Transverse colon (tissue), 4 donors: ENCODE data around the gene HMGCL. TPM values are rescaled to one million over a fixed set of nuclear protein-coding genes. Genes with fewer than 3 reads are reported as not detected.
A peak's percentile ranks its signal among the peaks of the same experiment; 100 is the strongest.

Experiments used
- DNase-seq: peaks from one replicate; pipeline ENCODE4 v3.0.0-alpha.2; 2019
- H3K27ac ChIP-seq, 4 donors: fragments of 200-600 bp; sonication (generic); 2 replicates each; pipeline ENCODE4 v1.5.1; 2016 to 2018; ENCODE audit warnings: inconsistent platforms in 4 of 4
- H3K27me3 ChIP-seq: fragments of 200-600 bp; sonication (generic); 2 replicates; pipeline ENCODE4 v1.5.1; 2017; ENCODE audit warnings: inconsistent platforms
- H3K36me3 ChIP-seq, 4 donors: fragments of 200-600 bp; sonication (generic); 2 replicates each; pipeline ENCODE4 v1.5.1; 2017 to 2019; ENCODE audit warnings: inconsistent platforms in 4 of 4
- H3K4me1 ChIP-seq, 4 donors: fragments of 200-600 bp; sonication (generic); 2 replicates each; pipeline ENCODE4 v1.5.1; 2017 to 2020; ENCODE audit warnings: inconsistent platforms in 4 of 4
- H3K4me3 ChIP-seq, 4 donors: fragments of 200-600 bp; sonication (generic); 1 replicate in 1 of 4; 2 replicates in 3 of 4; pipeline versions ENCODE4 v1.5.1 to v1.6.1; 2017 to 2019; ENCODE audit warnings: inconsistent platforms in 4 of 4
- H3K9me3 ChIP-seq, 2 donors: fragments of 200-600 bp; sonication (generic); 2 replicates each; pipeline ENCODE4 v1.5.1; 2017 to 2019; ENCODE audit warnings: inconsistent platforms in 2 of 2
- CTCF ChIP-seq, 5 experiments: fragments of 200-600 bp in 3 of 5; fragments of 450-650 bp in 2 of 5; sonication (generic) in 3 of 5; IDR thresholded peaks; 1 replicate in 2 of 5; 2 replicates in 3 of 5; pipeline ENCODE4 v1.5.1; 2016 to 2017; ENCODE audit warnings: antibody characterized with exemption in 5 of 5, inconsistent platforms in 3 of 5, mild to moderate bottlenecking in 2 of 5, moderate library complexity in 1 of 5
- EP300 ChIP-seq: sonication (generic); formaldehyde crosslinking; IDR thresholded peaks from one replicate; pipeline ENCODE4 v1.6.1; 2017; ENCODE audit warnings: antibody characterized with exemption, low read depth
- POLR2A ChIP-seq: fragments of 450-650 bp; IDR thresholded peaks from one replicate; pipeline ENCODE4 v1.6.1; 2016; ENCODE audit warnings: antibody characterized with exemption, mild to moderate bottlenecking, moderate library complexity
- POLR2AphosphoS5 ChIP-seq, 3 donors: sonication (generic); formaldehyde crosslinking; IDR thresholded peaks; one replicate each; pipeline ENCODE4 v1.6.1; 2016; ENCODE audit warnings: antibody characterized with exemption in 3 of 3
- WGBS, 2 donors: methylation state at CpG; one replicate each; pipeline ENCODE4 v1.1.5; 2018; ENCODE audit warnings: low coverage in 1 of 2; 5-methylcytosine and 5-hydroxymethylcytosine counted together
- in situ Hi-C, 4 donors: fragments of 200-750 bp; cut with MboI; loops; one replicate each; pipeline versions ENCODE4 v1.15.0 to v1.15.1; 2017; ENCODE audit warnings: low sequenced_read_pairs in 3 of 4, low pct_ligation_motif_present in 1 of 4, low pct_unique_long_range_greater_than_20kb in 1 of 4
- intact Hi-C: fragments of 100-400 bp; cut with DNase I; formaldehyde crosslinking; loops from one replicate; pipeline ENCODE4 v1.15.1; 2023; ENCODE audit warnings: low total_unique reads
- total RNA-seq, 4 donors: library from RNA; depleted of rRNA; stranded (reverse); fragments of >200 nt; gene quantifications; one replicate each; pipeline ENCODE4 v1.1.0, GENCODE V29; 2016

HMGCL gene
- total RNA-seq, 4 donors from 2014 or later = 59.8 to 83.4 (median 60.7) TPM

- Histone ChIP-seq H3K4me1 (peaks cover 2 to 13% (median 4%) of the 10 kb centered on the region in 4 donors), H3K27ac (no peak overlapping the region), H3K9me3 (no peaks in the 10 kb centered on the region), H3K4me3 (no peak overlapping the region), H3K36me3 (no peaks in the 10 kb centered on the region), H3K27me3 (no peaks in the 10 kb centered on the region)
- 18 to 43% methylated on average over 7 to 14 of the region's 14 CpGs for WGBS, 2 donors
- in situ Hi-C loops = loop anchor here in 1 of 4 donors (10.0 kb wide), 1 partner anchor 143 kb away; the partner anchor contains the start of gene CNR2
- intact Hi-C loops = no loop called here
- peak; percentile 90 for DNase-seq
- TF ChIP-seq POLR2AphosphoS5 (IDR thresholded peaks at IDR 0.05) = no peak
- no peak for TF ChIP-seq POLR2A
- TF ChIP-seq CTCF (IDR thresholded peaks at IDR 0.05) = peak; percentile 86 to 94 (median 94)
Observed at GRCh38 chr1:23772049-23772853, 53.0 kb downstream of the HMGCL start.

GRCh38 chr1:23768733-23769132 lies 56.5 kb downstream of the HMGCL start:
- Histone ChIP-seq H3K4me3 (no peak overlapping the region), H3K36me3 (peaks cover 0 to 6% (median 0%) of the 10 kb centered on the region in 4 donors), H3K27me3 (no peaks in the 10 kb centered on the region), H3K27ac (no peak overlapping the region), H3K4me1 (peaks cover 0 to 4% (median 2%) of the 10 kb centered on the region in 4 donors), H3K9me3 (no peaks in the 10 kb centered on the region)
- 33 to 80% methylated on average over 1 to 5 of the region's 5 CpGs for WGBS, 2 donors
- no peak for TF ChIP-seq CTCF (IDR thresholded peaks at IDR 0.05)
- TF ChIP-seq POLR2AphosphoS5 (IDR thresholded peaks at IDR 0.05) = no peak
- TF ChIP-seq POLR2A = no peak
- no peak for TF ChIP-seq EP300
- intact Hi-C loops = no loop called here
- DNase-seq = no peak
- in situ Hi-C loops = no loop called here

GRCh38 chr1:23763041-23763577 lies 62.1 kb downstream of the HMGCL start:
- DNase-seq = no peak
- H3K27ac ChIP-seq = no peak overlapping the region
- H3K4me1 ChIP-seq = peaks cover 0 to 3% (median 0%) of the 10 kb centered on the region in 4 donors
- no peaks in the 10 kb centered on the region for H3K9me3 ChIP-seq
- no peaks in the 10 kb centered on the region for H3K27me3 ChIP-seq
- 83 to 90% methylated on average over 6 to 7 of the region's 7 CpGs for WGBS, 2 donors
- TF ChIP-seq POLR2A (no peak), POLR2AphosphoS5 (IDR thresholded peaks at IDR 0.05) (no peak), CTCF (IDR thresholded peaks at IDR 0.05) (no peak), EP300 (no peak)
- H3K36me3 ChIP-seq = peaks cover 0 to 40% (median 16%) of the 10 kb centered on the region in 4 donors
- intact Hi-C loops (no loop called here), in situ Hi-C loops (no loop called here)
- H3K4me3 ChIP-seq = no peak overlapping the region

GRCh38 chr1:23759277-23759676 lies 66.0 kb downstream of the HMGCL start:
- no peak overlapping the region for H3K4me3 ChIP-seq
- H3K9me3 ChIP-seq = no peaks in the 10 kb centered on the region
- H3K4me1 ChIP-seq = peaks cover 0 to 3% (median 0%) of the 10 kb centered on the region in 4 donors
- H3K27me3 ChIP-seq = no peaks in the 10 kb centered on the region
- in situ Hi-C loops (no loop called here), intact Hi-C loops (no loop called here)
- H3K36me3 ChIP-seq = peaks cover 0 to 77% (median 32%) of the 10 kb centered on the region in 4 donors
- 37% methylated on average over 4 of the region's 4 CpGs; no CpG with 5 or more reads in 1 of the 2 donors for WGBS, 2 donors
- no peak overlapping the region for H3K27ac ChIP-seq
- no peak for DNase-seq
- TF ChIP-seq EP300 = no peak
- no peak for TF ChIP-seq POLR2A
- TF ChIP-seq CTCF (IDR thresholded peaks at IDR 0.05) = no peak
- no peak for TF ChIP-seq POLR2AphosphoS5 (IDR thresholded peaks at IDR 0.05)
